HepG2 (cell line): ENCODE results near the gene SPRYD3. TPM values are rescaled to one million over a fixed set of nuclear protein-coding genes. Genes with fewer than 3 reads are reported as not detected.

ENCODE experiments used
- ARNT2 ChIP-seq: sonication (generic); formaldehyde crosslinking; IDR thresholded peaks from 2 replicates; pipeline ENCODE4 v1.8.0; 2022; ENCODE audit warnings: mild to moderate bottlenecking, low read depth, missing genetic modification reagents, moderate library complexity
- ELF3 ChIP-seq: IDR thresholded peaks from 2 replicates; pipeline ENCODE4 v1.6.1; 2016; ENCODE audit warnings: missing genetic modification reagents, missing compliant biosample characterization
- IRF2 ChIP-seq: IDR thresholded peaks from 2 replicates; pipeline ENCODE4 v1.6.1; 2018; ENCODE audit warnings: missing genetic modification reagents, missing compliant biosample characterization
- KAT2B ChIP-seq: fragments of 150-350 bp; IDR thresholded peaks from 2 replicates; pipeline ENCODE4 v1.6.1; 2014; ENCODE audit warnings: low read depth, low read length, borderline replicate concordance
- LCORL ChIP-seq, 2 experiments: fragments of 450-650 bp in 1 of 2; sonication (generic) in 1 of 2; formaldehyde crosslinking in 1 of 2; IDR thresholded peaks; 2 replicates each; pipeline versions ENCODE4 v1.5.0 to v1.6.1; 2017 to 2020; ENCODE audit warnings: antibody characterized with exemption in 1 of 2, missing genetic modification reagents in 1 of 2
- MIER2 ChIP-seq: IDR thresholded peaks from 2 replicates; pipeline ENCODE4 v1.6.1; 2016; ENCODE audit warnings: missing biosample characterization, missing genetic modification reagents
- MIXL1 ChIP-seq: IDR thresholded peaks from 2 replicates; pipeline ENCODE4 v1.6.1; 2016
- RFXANK ChIP-seq: IDR thresholded peaks from 2 replicates; pipeline ENCODE4 v1.6.1; 2016
- SKIL ChIP-seq: sonication (generic); formaldehyde crosslinking; IDR thresholded peaks from 2 replicates; pipeline ENCODE4 v1.8.0; 2022; ENCODE audit warnings: missing genetic modification reagents, mild to moderate bottlenecking, moderate library complexity, borderline replicate concordance
- SMYD3 ChIP-seq: sonication (generic); formaldehyde crosslinking; IDR thresholded peaks from 2 replicates; pipeline ENCODE4 v1.8.1; 2023; ENCODE audit warnings: mild to moderate bottlenecking, missing genetic modification reagents
- SRSF1 ChIP-seq: fragments of 200-400 bp; formaldehyde crosslinking; optimal IDR thresholded peaks from 2 replicates; pipeline ENCODE3; 2017; ENCODE audit warnings: mild to moderate bottlenecking, low read depth, low read length, moderate library complexity
- SUZ12 ChIP-seq: fragments of 150-350 bp; IDR thresholded peaks from 2 replicates; pipeline ENCODE4 v1.6.1; 2014; ENCODE audit warnings: low read depth, low read length
- TERF1 ChIP-seq: sonication (generic); formaldehyde crosslinking; IDR thresholded peaks from 2 replicates; pipeline ENCODE4 v1.8.0; 2022; ENCODE audit warnings: mild to moderate bottlenecking, missing genetic modification reagents, moderate library complexity
- ZBTB38 ChIP-seq: sonication (generic); formaldehyde crosslinking; IDR thresholded peaks from 2 replicates; pipeline ENCODE4 v1.5.1; 2020; ENCODE audit warnings: mild to moderate bottlenecking, missing genetic modification reagents
- ZNF335 ChIP-seq: sonication (generic); formaldehyde crosslinking; IDR thresholded peaks from 2 replicates; pipeline ENCODE4 v1.4.0; 2020; ENCODE audit warnings: missing genetic modification reagents
- ZNF432 ChIP-seq: sonication (generic); formaldehyde crosslinking; IDR thresholded peaks from 2 replicates; pipeline ENCODE4 v1.5.0; 2020; ENCODE audit warnings: missing genetic modification reagents, mild to moderate bottlenecking, borderline replicate concordance
- ZNF549 ChIP-seq: sonication (generic); formaldehyde crosslinking; IDR thresholded peaks from 2 replicates; pipeline ENCODE4 v1.5.0; 2020; ENCODE audit warnings: missing genetic modification reagents
- ZNF574 ChIP-seq: sonication (generic); formaldehyde crosslinking; IDR thresholded peaks from 2 replicates; pipeline ENCODE4 v1.4.0; 2020; ENCODE audit warnings: missing genetic modification reagents
- ZNF737 ChIP-seq: sonication (generic); formaldehyde crosslinking; IDR thresholded peaks from 2 replicates; pipeline ENCODE4 v1.5.0; 2020; ENCODE audit warnings: missing genetic modification reagents, mild to moderate bottlenecking, borderline replicate concordance
- ZNF770 ChIP-seq: sonication (generic); formaldehyde crosslinking; IDR thresholded peaks from 2 replicates; pipeline ENCODE4 v1.5.0; 2020; ENCODE audit warnings: mild to moderate bottlenecking, missing genetic modification reagents
- polyA plus RNA-seq, 8 experiments: library from polyadenylated mRNA; depleted of rRNA in 3 of 8; stranded (reverse) in 7 of 8; unstranded in 1 of 8; fragments of >200 nt; fragmentation: Illumina TruSeq in 4 of 8; extraction: Trizol in 4 of 8; gene quantifications; 2 replicates each; pipeline versions ENCODE4 v1.2.1 to v1.2.3, GENCODE V29; 2011 to 2016; ENCODE audit warnings: low read depth in 4 of 8, missing spikeins in 1 of 8, mixed read lengths in 1 of 8; ENCODE audit not compliant: insufficient read depth in 1 of 8
- total RNA-seq, 5 experiments: library from RNA; depleted of rRNA; stranded (reverse); fragments of >200 nt; fragmentation: Illumina TruSeq; extraction: Trizol; gene quantifications; 2 replicates each; pipeline ENCODE4 v1.2.3, GENCODE V29; 2016; ENCODE audit warnings: low read depth in 1 of 5

The SPRYD3 gene
- total and polyA plus RNA-seq, 2 of the 13 experiments (the other 11 are each of a cell fraction or from before 2014, with no cell fraction given): 9.0 to 9.2 TPM

GRCh38 chr12:53102883-53103807, 24.0 kb upstream of the SPRYD3 start, which contains the start of gene SOAT2 (continued):
- TF ChIP-seq ARNT2 (CRISPR knock-in tag) (0 out of 2 replicates have a peak, but pooled peaks have one; percentile 31), KAT2B (no peak), ZNF770 (CRISPR knock-in tag) (no peak), SUZ12 (no peak), ELF3 (CRISPR knock-in tag) (no peak), MIER2 (CRISPR knock-in tag) (no peak), SMYD3 (CRISPR knock-in tag) (no peak), ZBTB38 (no peak), LCORL (IDR thresholded peaks at IDR 0.05) (no peak), LCORL (CRISPR knock-in tag; IDR thresholded peaks at IDR 0.05) (no peak; the same call in 1 of the 2 replicates), ZNF335 (CRISPR knock-in tag) (no peak), ZNF574 (CRISPR knock-in tag) (no peak; the same call in 1 of the 2 replicates), ZNF737 (CRISPR knock-in tag) (no peak), SRSF1 (no peak), RFXANK (CRISPR knock-in tag) (no peak), ZNF549 (CRISPR knock-in tag) (no peak), ZNF432 (no peak), MIXL1 (CRISPR knock-in tag) (no peak), SKIL (CRISPR knock-in tag) (no peak), TERF1 (CRISPR knock-in tag) (peak; percentile 82; the same call in 1 of the 2 replicates), IRF2 (CRISPR knock-in tag) (no peak; the same call in none of the 2 replicates)
